Right lobe of liver (tissue), 4 donors: ENCODE results near the gene SHROOM1.

ENCODE experiments used
- CTCF ChIP-seq, 4 donors: fragments of 200-600 bp in 3 of 4; fragments of 450-650 bp in 1 of 4; IDR thresholded peaks; one replicate each; pipeline versions ENCODE4 v1.5.1 to v1.8.0; 2016 to 2022; ENCODE audit warnings: antibody characterized with exemption in 4 of 4, mild to moderate bottlenecking in 2 of 4
- POLR2A ChIP-seq: fragments of 450-650 bp; IDR thresholded peaks from one replicate; pipeline ENCODE4 v1.6.1; 2017; ENCODE audit warnings: antibody characterized with exemption, mild to moderate bottlenecking
- donor health status: DM: no; HTN: no; CAD: no.
- donor health status: DM: no; HTN: no; CAD: no.
- donor health status: DM: no; HTN: yes; CAD: no.

- TF ChIP-seq CTCF (IDR thresholded peaks at IDR 0.05) (no peak), POLR2A (no peak)
Observed at GRCh38 chr5:132850066-132850465, 19.6 kb upstream of the SHROOM1 start.
